Nephron progenitor cell (in vitro differentiated cells): ENCODE measurements around the gene NOSIP.
A peak's percentile ranks its signal among the peaks of the same experiment; 100 is the strongest.

Experiments used
- DNase-seq: peaks from one replicate; pipeline ENCODE4 v3.0.0; 2021
- H3K27ac Mint-ChIP-seq: 2 replicates; pipeline ENCODE4 v1.8.0; 2021; ENCODE audit warnings: mild to moderate bottlenecking, moderate library complexity, mixed read lengths
- H3K27me3 Mint-ChIP-seq: 2 replicates; pipeline ENCODE4 v1.8.0; 2021; ENCODE audit warnings: mild to moderate bottlenecking, low read depth, mixed read lengths; ENCODE audit not compliant: poor library complexity
- H3K36me3 Mint-ChIP-seq: 2 replicates; pipeline ENCODE4 v1.8.0; 2021; ENCODE audit warnings: low read depth, mixed read lengths
- H3K4me1 Mint-ChIP-seq: 2 replicates; pipeline ENCODE4 v1.8.0; 2021; ENCODE audit warnings: mixed read lengths
- H3K4me3 Mint-ChIP-seq: 2 replicates; pipeline ENCODE4 v1.8.0; 2021; ENCODE audit warnings: mild to moderate bottlenecking, moderate library complexity, mixed read lengths
- H3K9me3 Mint-ChIP-seq: 2 replicates; pipeline ENCODE4 v1.8.0; 2021; ENCODE audit warnings: mild to moderate bottlenecking, moderate library complexity, mixed read lengths
- TF ChIP-seq, protein P1 (sequence below): fragments of 200-600 bp; sonication (generic); IDR thresholded peaks from 2 replicates; pipeline ENCODE4 v1.5.0; 2021; ENCODE audit warnings: antibody characterized with exemption

The NOSIP gene

DNA sequence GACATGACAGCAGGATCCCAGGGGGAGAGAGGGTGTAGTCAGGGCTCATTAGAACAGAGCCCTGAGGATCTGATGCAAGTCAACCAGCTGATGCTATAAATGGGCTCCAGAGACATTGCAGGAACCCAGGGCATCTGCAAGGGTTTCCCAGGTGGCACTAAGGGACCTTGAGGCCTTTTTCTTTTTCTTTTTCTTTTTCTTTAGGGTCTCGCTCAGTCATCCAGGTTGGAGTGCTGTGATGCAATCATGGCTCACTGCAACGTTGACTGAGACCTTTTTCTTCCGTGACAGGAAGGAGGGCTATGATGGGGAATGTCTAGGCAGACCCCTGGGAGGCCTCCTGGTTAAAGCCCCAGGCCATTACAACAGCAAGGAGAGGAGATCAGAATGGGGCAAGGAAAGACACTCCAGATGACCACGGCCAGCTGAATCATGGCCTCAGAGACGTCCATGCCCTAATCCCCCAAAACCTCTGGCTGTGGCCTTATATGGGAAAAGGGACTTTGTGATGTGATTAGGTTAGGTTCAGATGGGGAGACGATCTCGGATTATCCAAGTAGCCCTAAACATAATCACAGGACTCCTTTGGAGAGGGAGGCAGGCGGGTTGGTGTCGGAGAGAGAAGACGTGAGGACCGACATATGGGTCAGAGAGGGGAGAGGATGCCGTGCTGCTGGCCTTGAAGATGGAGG, 72.4 kb downstream of the NOSIP start:
- H3K36me3 Mint-ChIP-seq = no peaks in the 10 kb centered on the region
- TF ChIP-seq, protein P1, sequence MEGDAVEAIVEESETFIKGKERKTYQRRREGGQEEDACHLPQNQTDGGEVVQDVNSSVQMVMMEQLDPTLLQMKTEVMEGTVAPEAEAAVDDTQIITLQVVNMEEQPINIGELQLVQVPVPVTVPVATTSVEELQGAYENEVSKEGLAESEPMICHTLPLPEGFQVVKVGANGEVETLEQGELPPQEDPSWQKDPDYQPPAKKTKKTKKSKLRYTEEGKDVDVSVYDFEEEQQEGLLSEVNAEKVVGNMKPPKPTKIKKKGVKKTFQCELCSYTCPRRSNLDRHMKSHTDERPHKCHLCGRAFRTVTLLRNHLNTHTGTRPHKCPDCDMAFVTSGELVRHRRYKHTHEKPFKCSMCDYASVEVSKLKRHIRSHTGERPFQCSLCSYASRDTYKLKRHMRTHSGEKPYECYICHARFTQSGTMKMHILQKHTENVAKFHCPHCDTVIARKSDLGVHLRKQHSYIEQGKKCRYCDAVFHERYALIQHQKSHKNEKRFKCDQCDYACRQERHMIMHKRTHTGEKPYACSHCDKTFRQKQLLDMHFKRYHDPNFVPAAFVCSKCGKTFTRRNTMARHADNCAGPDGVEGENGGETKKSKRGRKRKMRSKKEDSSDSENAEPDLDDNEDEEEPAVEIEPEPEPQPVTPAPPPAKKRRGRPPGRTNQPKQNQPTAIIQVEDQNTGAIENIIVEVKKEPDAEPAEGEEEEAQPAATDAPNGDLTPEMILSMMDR = no peak
- H3K27me3 Mint-ChIP-seq = peaks cover 3% of the 10 kb centered on the region
- peaks cover 28% of the 10 kb centered on the region for H3K4me1 Mint-ChIP-seq
- no peak overlapping the region for H3K4me3 Mint-ChIP-seq
- no peak overlapping the region for H3K27ac Mint-ChIP-seq
- H3K9me3 Mint-ChIP-seq = no peaks in the 10 kb centered on the region
- DNase-seq = no peak

DNA sequence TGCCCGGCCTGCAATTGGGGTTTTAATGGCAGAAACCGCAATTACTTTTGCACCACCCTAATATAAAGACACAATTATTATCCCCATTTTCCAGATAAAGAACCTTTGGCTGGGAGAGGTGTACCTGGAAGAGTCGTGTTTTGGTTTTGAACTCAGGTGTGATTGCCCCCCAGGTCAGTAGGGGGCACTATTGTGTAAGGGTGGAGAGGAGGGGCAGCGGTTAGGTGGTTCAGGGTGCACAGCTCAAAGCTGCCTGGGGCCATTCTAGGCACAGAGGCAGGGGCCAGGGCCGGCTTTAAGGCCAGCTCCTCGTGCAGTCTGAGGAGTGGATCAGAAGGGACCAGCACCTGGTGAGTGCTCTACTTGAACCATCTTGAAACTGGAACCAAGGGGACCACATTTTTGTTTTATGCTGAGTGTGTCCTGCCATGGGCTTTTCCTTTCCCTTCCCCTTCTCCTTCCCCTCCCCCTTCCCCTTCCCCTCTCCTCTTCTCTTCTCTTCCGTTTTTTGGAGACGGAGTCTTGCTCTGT, 73.7 kb downstream of the NOSIP start:
- peaks cover 31% of the 10 kb centered on the region for H3K4me1 Mint-ChIP-seq
- no peaks in the 10 kb centered on the region for H3K36me3 Mint-ChIP-seq
- no peaks in the 10 kb centered on the region for H3K9me3 Mint-ChIP-seq
- DNase-seq = peak; percentile 62
- no peak overlapping the region for H3K27ac Mint-ChIP-seq
- H3K27me3 Mint-ChIP-seq = peaks cover 5% of the 10 kb centered on the region
- no peak overlapping the region for H3K4me3 Mint-ChIP-seq
- TF ChIP-seq, protein P1 = peak; percentile 69
